NCI-H2107 treated with DMSO at 0.1 percent for 48 hours (cell line): ENCODE measurements around the gene PSMD5.

ENCODE experiments used
- DNase-seq: peaks from one replicate; lab custom pipeline; 2025; ENCODE audit not compliant: unreplicated experiment; lab: John Stamatoyannopoulos, UW

Gene PSMD5

DNA sequence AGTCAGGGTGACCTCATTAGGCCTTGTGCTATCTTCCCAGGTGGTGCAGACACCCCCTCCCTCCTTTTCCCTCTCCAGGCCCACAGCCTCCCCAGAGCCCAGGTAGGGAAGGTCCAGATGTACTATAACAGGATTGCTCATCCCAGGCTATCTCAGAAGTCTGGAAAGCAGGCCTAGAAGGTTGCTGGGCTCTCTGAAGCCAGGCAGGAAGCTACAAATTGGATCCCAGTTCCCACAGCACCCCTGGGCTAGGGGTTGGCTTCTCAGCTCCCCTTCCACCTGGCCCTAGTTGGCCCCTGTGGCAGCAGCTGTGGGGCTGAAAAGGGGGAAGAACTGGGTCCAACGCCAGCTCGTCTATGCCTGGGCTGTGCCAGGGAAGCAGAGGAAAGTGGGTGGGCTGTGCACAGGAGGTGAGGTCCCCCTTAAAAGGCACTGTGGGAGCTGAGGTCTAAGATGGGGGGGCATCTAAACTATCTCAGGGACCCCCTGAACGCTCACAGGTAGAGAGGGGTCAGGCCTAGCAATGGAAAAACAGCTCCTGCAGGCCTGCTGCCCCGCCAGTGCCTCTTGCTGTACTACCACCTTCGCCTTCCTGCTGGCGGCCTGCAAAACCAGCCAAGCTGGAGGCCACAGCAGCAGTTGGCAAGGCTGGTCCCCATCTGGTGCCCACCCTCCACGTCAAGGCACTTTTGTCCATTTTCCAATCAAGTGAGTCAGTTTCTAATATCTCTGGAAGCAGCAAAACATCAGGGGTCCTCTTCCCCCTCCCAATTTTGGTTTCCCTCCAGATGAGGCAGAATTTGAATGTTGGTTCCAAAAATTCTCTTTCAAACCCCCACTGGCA is 13.3 kb upstream of the PSMD5 start:
- no peak for DNase-seq

DNA sequence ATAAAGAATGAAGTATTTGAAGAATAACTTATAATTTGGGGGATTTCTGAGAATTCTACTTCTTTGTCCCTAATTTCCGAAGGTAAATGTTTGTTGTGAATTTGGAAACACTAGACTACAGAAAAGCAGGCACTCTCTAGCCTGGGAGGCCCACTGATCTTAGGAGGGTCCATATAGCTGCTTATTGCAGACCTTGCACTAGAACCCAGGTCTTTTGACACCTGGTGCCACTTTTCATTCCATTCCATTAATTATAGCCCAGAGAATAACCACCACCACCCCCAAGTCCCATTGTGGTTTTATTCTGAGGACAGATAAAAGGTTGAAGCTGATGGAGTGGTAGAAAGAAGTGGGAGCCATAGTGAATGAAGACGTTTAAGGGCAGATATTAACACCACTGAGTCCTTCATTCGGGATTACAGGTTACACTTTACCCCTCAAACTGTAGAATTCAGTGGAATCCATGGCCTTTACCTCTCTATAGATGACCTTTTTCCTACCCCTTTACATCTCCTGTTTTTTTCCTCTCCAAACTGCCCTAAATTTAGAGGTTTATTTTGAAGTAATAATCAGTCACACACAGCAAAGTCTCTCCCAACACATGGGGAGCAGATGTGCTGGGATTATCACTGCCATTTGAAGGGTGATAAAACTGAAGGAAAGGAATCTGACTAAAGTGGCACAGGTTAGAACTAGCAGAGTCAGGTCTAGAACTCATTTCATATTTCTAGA is 12.0 kb upstream of the PSMD5 start:
- no peak for DNase-seq

- DNase-seq, result no peak
Measured at GRCh38 chr9:120853198-120853597, 10.5 kb upstream of the PSMD5 start.

GRCh38 chr9:120852240-120853010 is 9.7 kb upstream of the PSMD5 start:
- no peak for DNase-seq

- DNase-seq, result no peak
Measured at GRCh38 chr9:120851449-120851848, 8.7 kb upstream of the PSMD5 start.

GRCh38 chr9:120850315-120850714 is 7.6 kb upstream of the PSMD5 start:
- DNase-seq, result no peak

- no peak for DNase-seq
Measured at GRCh38 chr9:120846906-120847305, 4.2 kb upstream of the PSMD5 start.

DNA sequence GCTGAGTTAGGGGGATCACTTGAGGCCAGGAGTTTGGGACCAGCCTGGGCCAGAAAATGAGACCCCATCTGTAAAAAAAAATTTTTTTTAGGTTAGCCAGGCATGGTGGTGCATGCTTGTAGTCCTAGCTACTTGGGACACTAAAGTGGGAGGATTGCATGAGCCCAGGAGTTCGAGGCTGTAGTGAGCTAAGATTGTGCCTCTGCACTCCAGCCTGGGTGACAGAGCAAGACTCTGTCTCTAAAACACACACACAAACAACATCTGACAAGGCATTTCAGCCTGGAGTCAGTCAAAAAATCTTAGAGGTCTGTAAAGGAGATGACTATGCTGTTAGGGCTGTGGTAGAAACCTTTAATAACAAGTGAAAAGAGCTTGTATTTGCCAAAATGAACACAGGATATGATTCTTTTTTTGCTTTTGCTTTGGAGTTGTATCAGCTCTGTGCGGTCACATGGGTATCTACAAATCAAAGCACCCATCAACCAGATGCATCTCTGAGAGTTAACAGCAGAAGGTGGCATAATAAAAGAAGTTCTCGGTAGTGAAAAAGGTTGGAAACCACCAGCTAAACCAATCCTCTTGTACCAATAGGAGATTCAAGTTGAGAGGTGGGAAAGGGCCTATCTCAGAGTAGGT is 3.6 kb upstream of the PSMD5 start:
- DNase-seq, result no peak

DNA sequence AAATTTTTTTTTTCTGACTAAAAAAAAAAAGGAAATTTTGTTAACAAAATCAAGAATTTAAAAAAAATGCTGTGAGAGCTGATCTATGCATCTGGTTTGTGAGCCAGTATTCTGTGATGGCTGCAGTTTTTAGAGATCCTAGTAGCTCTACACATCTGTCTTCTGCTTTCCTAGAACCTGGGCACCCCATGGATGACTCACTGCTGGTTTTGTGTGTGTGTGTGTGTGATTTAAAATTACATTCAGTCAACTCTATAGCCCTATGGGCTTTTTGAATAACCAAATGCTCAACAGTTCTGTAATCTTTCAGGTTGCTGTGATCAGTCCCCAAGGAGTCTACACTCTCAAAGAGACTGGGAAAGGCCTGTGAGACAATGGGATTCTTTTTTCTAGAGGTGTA is 2.5 kb upstream of the PSMD5 start:
- no peak for DNase-seq

DNA sequence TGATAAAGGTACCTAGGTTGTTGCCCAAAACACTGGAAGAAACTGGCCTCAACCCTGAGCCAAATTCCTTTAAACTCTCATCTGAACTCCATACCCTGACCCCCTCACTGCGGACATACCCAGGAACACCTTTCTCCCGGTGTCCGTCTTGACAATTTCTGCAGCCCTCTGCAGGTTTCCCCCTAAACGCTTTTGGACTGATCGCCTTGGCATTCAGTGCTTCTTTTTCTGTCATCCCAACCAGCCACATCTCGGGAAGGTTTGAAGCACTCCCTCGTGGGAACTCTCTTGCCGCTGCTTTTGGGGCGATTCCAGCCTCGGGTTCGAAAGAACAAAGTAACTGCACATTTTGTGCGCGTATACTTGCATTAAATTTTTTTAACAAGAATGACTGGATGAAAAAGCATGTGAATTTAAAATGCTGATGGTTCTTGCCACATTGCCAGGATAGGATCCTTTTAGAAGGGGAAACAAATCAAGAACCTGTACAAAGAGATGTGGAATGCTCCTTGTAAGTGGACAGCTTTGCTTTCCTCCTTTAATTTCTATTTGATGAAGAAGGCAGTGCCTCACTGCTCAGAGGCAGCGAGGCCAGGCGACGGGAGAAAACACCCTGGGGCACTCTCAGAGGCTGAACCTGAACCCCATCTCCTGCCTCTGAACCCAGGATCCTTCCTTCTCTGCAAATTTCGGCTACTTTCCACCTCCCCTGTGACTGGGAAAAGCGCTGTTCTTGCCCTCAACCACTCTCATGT is 615 bp downstream of the PSMD5 start:
- no peak for DNase-seq

- no peak for DNase-seq
Measured at GRCh38 chr9:120839146-120839545, 3.6 kb downstream of the PSMD5 start.

GRCh38 chr9:120837921-120838320 is 4.8 kb downstream of the PSMD5 start:
- DNase-seq, result no peak

- DNase-seq, result no peak
Measured at GRCh38 chr9:120833325-120833724, 9.4 kb downstream of the PSMD5 start.

GRCh38 chr9:120832807-120833206 is 9.9 kb downstream of the PSMD5 start:
- DNase-seq, result no peak

DNA sequence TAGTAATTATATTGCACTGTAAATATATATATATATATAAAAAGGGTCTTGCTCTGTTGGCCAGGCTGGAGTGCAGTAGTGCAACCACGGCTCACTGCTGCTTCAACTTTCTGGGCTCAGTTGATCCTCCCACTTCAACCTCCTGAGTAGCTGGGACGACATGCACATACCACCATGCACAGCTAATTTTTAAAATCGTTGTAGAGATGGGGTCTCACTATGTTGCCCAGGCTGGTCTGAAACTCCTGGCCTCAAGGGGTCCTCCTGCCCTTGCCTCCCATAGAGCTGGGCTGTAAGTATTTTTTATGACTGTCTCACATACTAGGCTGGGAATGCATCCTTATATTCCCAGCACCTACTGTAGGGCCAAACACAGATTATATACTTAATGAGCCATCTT is 11.9 kb downstream of the PSMD5 start:
- DNase-seq, result no peak

GRCh38 chr9:120830151-120830550 is 12.6 kb downstream of the PSMD5 start:
- DNase-seq, result no peak

DNA sequence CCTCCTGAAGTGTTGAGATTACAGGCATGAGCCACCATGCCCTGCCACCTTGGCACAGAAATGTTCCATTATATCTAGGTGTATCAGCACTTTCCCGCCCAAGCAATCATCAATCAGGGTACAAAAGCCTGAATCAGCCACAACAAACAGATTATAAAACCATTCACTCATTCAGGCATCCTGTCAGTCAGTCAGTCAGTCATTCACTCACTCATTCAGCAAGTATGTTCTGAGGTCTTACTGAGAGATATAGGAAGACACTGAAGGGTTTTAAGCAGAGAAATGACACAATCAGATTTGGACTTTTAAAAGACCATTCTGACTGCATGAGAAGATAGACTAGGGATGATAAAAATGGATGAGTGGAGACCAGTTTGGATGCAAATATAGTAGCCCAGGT is 13.1 kb downstream of the PSMD5 start:
- no peak for DNase-seq

DNA sequence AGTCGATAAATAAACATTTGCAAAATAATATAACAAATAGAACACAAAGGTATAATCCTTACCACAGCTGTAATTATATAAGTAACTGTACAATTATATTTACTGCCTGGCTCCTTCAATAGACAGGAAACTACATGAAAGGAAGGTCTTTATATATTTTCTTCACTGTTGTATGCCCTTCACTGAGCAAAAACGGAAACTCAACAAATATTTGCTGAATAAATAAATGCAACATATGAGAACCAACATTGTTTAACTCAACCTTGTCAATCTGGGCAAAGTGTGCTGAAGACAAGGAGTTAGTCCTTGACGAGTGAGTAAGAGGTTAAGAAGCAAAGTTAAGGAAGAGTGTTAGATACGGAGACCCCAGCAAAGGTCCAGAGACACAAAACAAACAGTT is 22.6 kb downstream of the PSMD5 start:
- no peak for DNase-seq

DNA sequence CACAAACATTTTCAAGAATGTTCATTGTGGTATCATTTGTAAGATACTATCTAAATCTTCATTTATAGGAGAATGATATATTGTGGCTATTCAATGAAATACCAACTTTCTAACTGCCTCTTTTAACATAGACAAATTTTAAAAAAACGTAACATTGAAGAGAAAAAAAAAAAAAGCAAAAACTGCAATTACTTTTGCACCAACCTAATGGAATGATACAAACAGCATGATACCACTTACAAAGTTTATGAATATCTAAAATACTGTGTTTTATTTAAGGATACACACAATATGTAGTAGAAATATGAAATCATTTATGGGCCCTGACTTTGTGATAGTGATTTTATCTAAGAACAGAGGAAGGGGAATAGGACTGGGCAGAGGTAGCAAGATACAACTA is 24.1 kb downstream of the PSMD5 start:
- DNase-seq, result no peak

DNA sequence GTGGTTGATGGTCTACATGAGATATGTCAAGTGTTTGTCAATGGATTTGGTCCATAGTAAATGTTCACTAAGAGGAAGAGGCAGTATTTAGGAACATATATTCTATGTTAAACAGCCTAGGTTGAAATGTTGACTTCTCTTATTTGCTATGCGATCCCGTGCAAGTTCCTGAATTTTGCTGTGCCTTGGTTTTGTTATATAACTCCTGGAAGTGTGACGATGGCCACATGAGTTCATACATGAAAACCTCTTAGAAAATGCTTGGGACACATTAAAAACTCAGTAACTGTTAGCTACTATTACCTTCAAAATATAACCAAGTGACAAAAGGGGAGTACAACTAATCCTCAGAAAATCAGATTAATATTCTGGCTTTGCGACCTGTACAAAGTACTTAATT is 27.6 kb downstream of the PSMD5 start:
- no peak for DNase-seq

GRCh38 chr9:120808931-120809330 is 33.8 kb downstream of the PSMD5 start:
- no peak for DNase-seq
